Measurements from ENCODE around the gene PLB1.

DNA sequence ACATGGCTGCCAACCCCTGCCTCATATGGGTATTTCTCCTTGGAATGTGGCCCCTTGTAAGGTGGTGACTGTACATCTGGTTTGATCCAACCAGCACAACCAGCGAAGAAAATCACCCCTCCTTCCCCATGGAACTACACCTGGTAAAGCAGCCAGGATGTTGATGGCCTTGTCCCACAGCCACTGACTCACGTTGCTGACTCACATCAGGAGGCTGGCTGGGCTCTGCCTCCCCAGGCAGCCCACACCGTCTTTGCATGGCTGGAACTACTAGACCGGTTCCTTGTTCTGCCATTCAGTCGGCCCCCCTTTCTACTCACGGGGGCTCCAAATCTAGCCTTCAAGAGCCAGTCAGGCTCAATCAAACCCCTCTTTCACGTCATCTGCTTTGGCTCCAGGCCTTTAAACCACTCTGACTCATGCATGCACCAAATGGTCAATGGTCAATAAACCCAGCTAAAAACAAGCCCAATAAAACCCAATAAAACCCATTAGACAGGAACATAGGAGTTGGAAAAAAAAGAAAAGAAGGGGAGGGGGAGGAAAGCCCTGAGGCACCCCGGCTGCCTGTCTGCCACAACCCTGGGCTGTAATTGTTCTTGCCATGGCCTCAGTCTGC lies 114.8 kb downstream of the PLB1 start:
- TF ChIP-seq, protein P1, sequence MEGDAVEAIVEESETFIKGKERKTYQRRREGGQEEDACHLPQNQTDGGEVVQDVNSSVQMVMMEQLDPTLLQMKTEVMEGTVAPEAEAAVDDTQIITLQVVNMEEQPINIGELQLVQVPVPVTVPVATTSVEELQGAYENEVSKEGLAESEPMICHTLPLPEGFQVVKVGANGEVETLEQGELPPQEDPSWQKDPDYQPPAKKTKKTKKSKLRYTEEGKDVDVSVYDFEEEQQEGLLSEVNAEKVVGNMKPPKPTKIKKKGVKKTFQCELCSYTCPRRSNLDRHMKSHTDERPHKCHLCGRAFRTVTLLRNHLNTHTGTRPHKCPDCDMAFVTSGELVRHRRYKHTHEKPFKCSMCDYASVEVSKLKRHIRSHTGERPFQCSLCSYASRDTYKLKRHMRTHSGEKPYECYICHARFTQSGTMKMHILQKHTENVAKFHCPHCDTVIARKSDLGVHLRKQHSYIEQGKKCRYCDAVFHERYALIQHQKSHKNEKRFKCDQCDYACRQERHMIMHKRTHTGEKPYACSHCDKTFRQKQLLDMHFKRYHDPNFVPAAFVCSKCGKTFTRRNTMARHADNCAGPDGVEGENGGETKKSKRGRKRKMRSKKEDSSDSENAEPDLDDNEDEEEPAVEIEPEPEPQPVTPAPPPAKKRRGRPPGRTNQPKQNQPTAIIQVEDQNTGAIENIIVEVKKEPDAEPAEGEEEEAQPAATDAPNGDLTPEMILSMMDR (conservative IDR thresholded peaks at IDR 0.05; ENCODE audit: low read length): no peak
- no peak for TF ChIP-seq EZH2phosphoT487 (IDR thresholded peaks at IDR 0.05; ENCODE audit: borderline replicate concordance)
